Endothelial cell of umbilical vein (primary cell): ENCODE data around the gene SLC25A1. TPM values are rescaled to one million over a fixed set of nuclear protein-coding genes. Genes with fewer than 3 reads are reported as not detected.

Experiments
- BruUV-seq: library from RNA; stranded (reverse); fragments of 400-500 nt; replicated peaks from 2 replicates; lab custom pipeline; 2021; lab: Mats Ljungman, UMichigan
- CTCF ChIA-PET: fragments of 300-600, 350-600 bp; sonication (Branson Sonifier 250); formaldehyde crosslinking; loops from one replicate; lab custom pipeline; 2021; ENCODE audit warnings: antibody characterized with exemption, inconsistent platforms; lab: Charles Lee
- POLR2A ChIA-PET: fragments of 300-600, 350-600 bp; sonication (Branson Sonifier 250); formaldehyde crosslinking; loops from one replicate; lab custom pipeline; 2021; ENCODE audit warnings: antibody characterized with exemption, inconsistent platforms; lab: Charles Lee
- DNase-seq: peaks from one replicate; pipeline ENCODE4 v3.0.0-alpha.2; 2011; ENCODE audit warnings: low read depth, low spot score
- FAIRE-seq: peaks from 2 replicates; lab custom pipeline; 2011; peaks lifted over from hg19 to GRCh38; lab: Jason Lieb, UNC
- H2AFZ ChIP-seq: 2 replicates; pipeline ENCODE4 v1.6.0; 2012; ENCODE audit warnings: low read depth, low read length, control low read depth, inconsistent platforms
- H3K27ac ChIP-seq: 2 replicates; pipeline ENCODE4 v1.5.1; 2011; ENCODE audit warnings: low read depth, mild to moderate bottlenecking, control low read depth, low read length, moderate library complexity; ENCODE audit not compliant: insufficient read depth
- H3K27me3 ChIP-seq, 2 experiments: 2 replicates each; pipeline versions ENCODE4 v1.6.0 to v1.6.1; 2011; ENCODE audit warnings: low read length in 2 of 2, mixed read lengths in 1 of 2; ENCODE audit not compliant: control insufficient read depth in 2 of 2, insufficient read depth in 2 of 2
- H3K36me3 ChIP-seq, 2 experiments: 2 replicates in 1 of 2; 3 replicates in 1 of 2; pipeline ENCODE4 v1.5.1; 2011; ENCODE audit warnings: low read length in 2 of 2, mild to moderate bottlenecking in 1 of 2, moderate library complexity in 1 of 2; ENCODE audit not compliant: control insufficient read depth in 2 of 2, insufficient read depth in 2 of 2; ENCODE audit errors: extremely low read depth in 1 of 2
- H3K4me1 ChIP-seq: 3 replicates; pipeline ENCODE4 v1.5.1; 2011; ENCODE audit warnings: mild to moderate bottlenecking, low read length; ENCODE audit not compliant: control insufficient read depth, insufficient read depth; ENCODE audit errors: extremely low read depth
- H3K4me2 ChIP-seq: 2 replicates; pipeline ENCODE4 v1.6.1; 2011; ENCODE audit warnings: low read length, control low read depth, mixed read lengths; ENCODE audit not compliant: insufficient read depth
- H3K4me3 ChIP-seq, 3 experiments: fragments of 200-600 bp in 1 of 3; sonication (generic), shearing (Covaris generic) in 1 of 3; replicated peaks in 1 of 3; 2 replicates each; pipeline ENCODE4 v1.5.1; 2011 to 2016; ENCODE audit warnings: control low read depth in 3 of 3, low read length in 3 of 3, mild to moderate bottlenecking in 2 of 3, inconsistent platforms in 1 of 3, low read depth in 1 of 3, moderate library complexity in 1 of 3; ENCODE audit not compliant: insufficient read depth in 1 of 3
- H3K79me2 ChIP-seq: 2 replicates; pipeline ENCODE4 v1.6.0; 2012; ENCODE audit warnings: low read length, inconsistent platforms; ENCODE audit not compliant: control insufficient read depth, insufficient read depth
- H3K9ac ChIP-seq: replicated peaks from 2 replicates; pipeline ENCODE3; 2011; ENCODE audit warnings: low read length, control low read depth; ENCODE audit not compliant: insufficient read depth; ENCODE audit errors: extremely low read depth
- H3K9me1 ChIP-seq: replicated peaks from 3 replicates; pipeline ENCODE4 v1.6.0; 2011; ENCODE audit warnings: mild to moderate bottlenecking, low read length; ENCODE audit not compliant: control insufficient read depth, insufficient read depth; ENCODE audit errors: extremely low read depth
- H3K9me3 ChIP-seq: replicated peaks from 2 replicates; pipeline ENCODE4 v1.5.1; 2012; ENCODE audit warnings: low read length, inconsistent platforms; ENCODE audit not compliant: control insufficient read depth, insufficient read depth
- H4K20me1 ChIP-seq: replicated peaks from 2 replicates; pipeline ENCODE3; 2011; ENCODE audit warnings: mild to moderate bottlenecking, low read length; ENCODE audit not compliant: control insufficient read depth, insufficient read depth; ENCODE audit errors: extremely low read depth
- EZH2 ChIP-seq: IDR thresholded peaks from 2 replicates; pipeline ENCODE4 v1.6.1; 2012; ENCODE audit warnings: borderline replicate concordance, low read depth, mild to moderate bottlenecking, moderate library complexity, low read length, inconsistent platforms; ENCODE audit not compliant: severe bottlenecking
- JUN ChIP-seq: IDR thresholded peaks from 2 replicates; pipeline ENCODE4 v1.6.1; 2011; ENCODE audit warnings: borderline replicate concordance, low read depth; ENCODE audit not compliant: insufficient read length, insufficient read depth
- POLR2A ChIP-seq: IDR thresholded peaks from 2 replicates; pipeline ENCODE4 v1.6.1; 2012; ENCODE audit warnings: low read depth, mild to moderate bottlenecking, control low read depth, low read length
- POLR2AphosphoS5 ChIP-seq: IDR thresholded peaks from 2 replicates; pipeline ENCODE4 v1.6.1; 2012; ENCODE audit warnings: low read depth, mild to moderate bottlenecking, control low read depth, low read length, moderate library complexity; ENCODE audit not compliant: insufficient read depth
- dilution Hi-C: fragments of 300-500 bp; cut with MboI; formaldehyde crosslinking; loops from one replicate; pipeline ENCODE4 v1.15.0; 2019; ENCODE audit warnings: low sequenced_read_pairs; ENCODE audit not compliant: extremely low pct_ligation_motif_present
- intact Hi-C: fragments of 100-400 bp; cut with micrococcal nuclease; formaldehyde crosslinking; loops from one replicate; pipeline ENCODE4 v1.10.0; 2022
- polyA plus RNA-seq, 4 experiments: library from polyadenylated mRNA; depleted of rRNA in 3 of 4; stranded (reverse) in 3 of 4; unstranded in 1 of 4; fragments of >200 nt; gene quantifications; 2 replicates each; pipeline versions ENCODE4 v1.2.1 to v1.2.3, GENCODE V29; 2011 to 2012; ENCODE audit warnings: missing spikeins in 1 of 4
- total RNA-seq: library from RNA; stranded (reverse); gene quantifications from 2 replicates; pipeline ENCODE4 v1.2.3, GENCODE V29; 2021
- TF ChIP-seq, protein P1 (sequence below), 2 donors: IDR thresholded peaks; 1 replicate in 1 of 2; 2 replicates in 1 of 2; pipeline ENCODE4 v1.5.1; 2011; ENCODE audit warnings: low read length in 2 of 2, mild to moderate bottlenecking in 2 of 2, moderate library complexity in 2 of 2, control low read depth in 1 of 2, inconsistent platforms in 1 of 2, low read depth in 1 of 2; ENCODE audit not compliant: insufficient read depth in 1 of 2; ENCODE audit errors: extremely low read depth in 1 of 2
- TF ChIP-seq, protein P2 (sequence below): IDR thresholded peaks from 2 replicates; pipeline ENCODE4 v1.6.1; 2011; ENCODE audit not compliant: insufficient read depth, insufficient read length

Gene SLC25A1
- total and polyA plus RNA-seq, 2 donors (not counting 3 experiments of a cell fraction or from before 2014, with no cell fraction given): 80.0 to 94.5 TPM

DNA sequence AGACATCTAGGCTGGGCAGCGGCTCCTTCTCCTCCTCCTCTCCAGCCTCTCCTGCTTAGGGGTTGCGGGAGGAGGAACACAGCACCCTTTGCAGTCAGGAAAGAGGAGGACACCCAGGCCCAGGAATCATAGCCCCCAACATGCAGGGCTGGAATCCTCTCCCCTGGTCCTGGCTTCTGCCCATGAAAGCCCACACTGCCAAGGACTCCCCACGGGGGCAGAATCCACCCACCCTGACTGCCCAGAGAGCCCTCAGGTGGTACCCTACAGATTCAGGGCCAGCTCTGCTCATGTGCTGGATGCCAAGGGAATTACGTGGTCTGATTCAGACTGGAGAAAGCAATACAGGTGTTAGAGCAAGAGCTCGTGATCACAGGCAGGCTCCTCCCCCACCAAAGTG, 38.6 kb downstream of the SLC25A1 start:
- no peak for FAIRE-seq
- BruUV-seq: no TSS peak
- Histone ChIP-seq H3K27ac (no peak overlapping the region), H3K79me2 (peaks cover 11% of the 10 kb centered on the region), H3K4me2 (no peak overlapping the region), H3K4me1 (peaks cover 7% of the 10 kb centered on the region), H2AFZ (no peak overlapping the region), H3K36me3 (peaks cover 13 to 54% of the 10 kb centered on the region in 2 experiments), H3K9me1 (no peaks in the 10 kb centered on the region), H4K20me1 (no peaks in the 10 kb centered on the region), H3K9me3 (no peaks in the 10 kb centered on the region), H3K4me3 (no peak overlapping the region), H3K27me3 (no peaks in the 10 kb centered on the region), H3K9ac (no peak overlapping the region)
- ChIA-PET POLR2A (no interaction called here), CTCF (no interaction called here)
- dilution Hi-C loops: no loop called here
- intact Hi-C loops: no loop called here
- TF ChIP-seq, protein P1, sequence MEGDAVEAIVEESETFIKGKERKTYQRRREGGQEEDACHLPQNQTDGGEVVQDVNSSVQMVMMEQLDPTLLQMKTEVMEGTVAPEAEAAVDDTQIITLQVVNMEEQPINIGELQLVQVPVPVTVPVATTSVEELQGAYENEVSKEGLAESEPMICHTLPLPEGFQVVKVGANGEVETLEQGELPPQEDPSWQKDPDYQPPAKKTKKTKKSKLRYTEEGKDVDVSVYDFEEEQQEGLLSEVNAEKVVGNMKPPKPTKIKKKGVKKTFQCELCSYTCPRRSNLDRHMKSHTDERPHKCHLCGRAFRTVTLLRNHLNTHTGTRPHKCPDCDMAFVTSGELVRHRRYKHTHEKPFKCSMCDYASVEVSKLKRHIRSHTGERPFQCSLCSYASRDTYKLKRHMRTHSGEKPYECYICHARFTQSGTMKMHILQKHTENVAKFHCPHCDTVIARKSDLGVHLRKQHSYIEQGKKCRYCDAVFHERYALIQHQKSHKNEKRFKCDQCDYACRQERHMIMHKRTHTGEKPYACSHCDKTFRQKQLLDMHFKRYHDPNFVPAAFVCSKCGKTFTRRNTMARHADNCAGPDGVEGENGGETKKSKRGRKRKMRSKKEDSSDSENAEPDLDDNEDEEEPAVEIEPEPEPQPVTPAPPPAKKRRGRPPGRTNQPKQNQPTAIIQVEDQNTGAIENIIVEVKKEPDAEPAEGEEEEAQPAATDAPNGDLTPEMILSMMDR (IDR thresholded peaks at IDR 0.05; ENCODE audit: extremely low read depth in 1 of 2, insufficient read depth in 1 of 2, low read depth in 1 of 2, low read length in 2 of 2): no peak
- TF ChIP-seq, protein P2, sequence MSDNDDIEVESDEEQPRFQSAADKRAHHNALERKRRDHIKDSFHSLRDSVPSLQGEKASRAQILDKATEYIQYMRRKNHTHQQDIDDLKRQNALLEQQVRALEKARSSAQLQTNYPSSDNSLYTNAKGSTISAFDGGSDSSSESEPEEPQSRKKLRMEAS: no peak
- no peak for DNase-seq

DNA sequence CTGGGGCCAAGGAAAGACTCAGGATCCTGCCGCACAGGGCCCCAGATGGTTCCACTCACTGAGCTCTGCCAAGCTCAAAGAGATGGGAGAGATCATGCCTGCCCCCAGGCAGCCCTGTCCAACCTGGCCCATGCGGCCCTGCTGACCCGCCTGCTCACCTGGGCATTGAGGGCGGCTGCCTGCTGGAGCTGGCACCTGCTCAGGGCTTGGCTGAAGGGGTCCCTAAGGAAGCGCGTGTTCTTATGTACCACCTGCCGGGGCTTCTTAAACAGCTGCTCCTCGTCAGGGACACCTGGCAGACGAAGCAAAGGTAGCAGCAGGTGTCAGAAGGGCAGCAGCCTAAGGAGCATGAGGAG, 39.6 kb downstream of the SLC25A1 start:
- no TSS peak for BruUV-seq
- no peak for FAIRE-seq
- no peaks in the 10 kb centered on the region for H3K27me3 ChIP-seq
- H3K9me1 ChIP-seq: no peaks in the 10 kb centered on the region
- intact Hi-C loops: no loop called here
- peaks cover 16 to 63% of the 10 kb centered on the region in 2 experiments for H3K36me3 ChIP-seq
- no peak overlapping the region for H3K4me2 ChIP-seq
- peaks cover 7% of the 10 kb centered on the region for H3K4me1 ChIP-seq
- ChIA-PET POLR2A (no interaction called here), CTCF (interaction anchor here (1.1 kb wide), 1 partner anchor 23 kb away, joined by 4 read pairs; no protein-coding TSS in a partner anchor)
- no peak overlapping the region for H2AFZ ChIP-seq
- TF ChIP-seq EZH2 (no peak), JUN (no peak), POLR2A (no peak), POLR2AphosphoS5 (no peak)
- TF ChIP-seq, protein P2: no peak
- H4K20me1 ChIP-seq: no peaks in the 10 kb centered on the region
- no peak overlapping the region for H3K4me3 ChIP-seq
- H3K27ac ChIP-seq: no peak overlapping the region
- no peak for DNase-seq
- peaks cover 7% of the 10 kb centered on the region for H3K79me2 ChIP-seq
- dilution Hi-C loops: no loop called here
- no peaks in the 10 kb centered on the region for H3K9me3 ChIP-seq
- H3K9ac ChIP-seq: no peak overlapping the region
